NCI-H774 (cell line): Measurements from ENCODE around the gene CLIC2.
"Not testable (repeated sequence)": the region's sequence is repeated elsewhere in the genome, so short reads cannot be mapped to it uniquely, and the experiment has no call there.

Source experiments
- DNase-seq: peaks from one replicate; lab custom pipeline; 2025; lab: John Stamatoyannopoulos, UW

CLIC2 gene

DNA sequence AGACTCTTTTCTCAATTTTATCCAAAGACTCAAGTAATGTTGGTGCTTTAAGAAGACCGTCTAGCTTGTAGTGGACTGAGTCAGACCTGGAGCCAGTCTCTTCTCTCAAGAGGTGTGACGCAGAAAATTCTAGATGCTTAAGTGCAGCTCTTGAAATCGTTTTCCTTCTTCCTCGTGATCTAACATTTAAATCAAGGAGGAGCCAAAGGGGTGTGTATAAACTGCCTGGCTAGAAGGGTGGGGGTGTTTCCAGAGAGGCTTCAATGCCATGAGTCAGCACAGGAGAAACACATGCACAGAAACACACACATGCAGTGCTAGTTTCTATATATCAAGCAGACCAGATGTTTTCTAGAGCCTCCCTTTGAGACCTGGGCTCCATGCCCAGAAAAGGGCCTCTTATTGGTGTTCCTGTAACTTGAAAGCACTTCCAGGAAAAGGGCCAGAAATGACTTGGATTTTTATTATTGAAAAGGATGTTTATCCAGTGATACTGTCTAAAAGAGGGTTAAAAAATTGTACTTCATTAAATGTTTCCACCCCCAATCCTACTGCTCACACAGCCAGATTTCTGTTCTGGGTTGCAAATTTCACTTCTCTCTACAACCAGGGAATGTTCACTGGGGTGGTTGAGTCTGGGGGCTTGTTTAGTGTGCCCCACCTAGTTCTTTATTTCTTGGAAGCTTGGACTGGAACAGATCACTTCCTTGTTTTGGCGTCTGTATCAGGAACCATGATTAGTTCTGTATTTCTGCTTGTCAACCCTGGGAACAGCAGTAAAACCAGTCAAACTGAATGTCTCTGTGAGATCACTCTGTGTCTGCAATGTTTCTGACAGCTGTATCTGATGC is at the start of gene CLIC2:
Gene CLIC2, minus strand, starts transcription at position 129 of the 851 bp plus-strand sequence. CDS start 187 bp downstream, outside the sequence.
- no peak for DNase-seq

DNA sequence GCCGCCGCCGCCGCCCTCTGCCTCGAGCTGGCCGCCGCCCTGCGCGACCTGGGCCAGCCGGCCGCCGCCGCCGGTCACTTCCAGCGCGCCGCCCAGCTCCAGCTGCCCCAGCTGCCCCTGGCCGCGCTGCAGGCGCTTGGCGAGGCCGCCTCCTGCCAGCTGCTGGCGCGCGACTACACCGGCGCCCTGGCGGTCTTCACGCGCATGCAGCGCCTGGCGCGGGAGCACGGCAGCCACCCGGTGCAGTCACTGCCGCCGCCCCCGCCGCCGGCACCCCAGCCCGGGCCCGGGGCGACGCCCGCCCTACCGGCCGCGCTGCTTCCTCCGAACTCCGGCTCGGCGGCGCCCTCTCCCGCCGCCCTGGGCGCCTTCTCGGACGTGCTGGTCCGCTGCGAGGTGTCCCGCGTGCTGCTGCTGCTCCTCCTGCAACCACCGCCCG is 48.1 kb upstream of the CLIC2 start:
- DNase-seq, result not testable (repeated sequence)

DNA sequence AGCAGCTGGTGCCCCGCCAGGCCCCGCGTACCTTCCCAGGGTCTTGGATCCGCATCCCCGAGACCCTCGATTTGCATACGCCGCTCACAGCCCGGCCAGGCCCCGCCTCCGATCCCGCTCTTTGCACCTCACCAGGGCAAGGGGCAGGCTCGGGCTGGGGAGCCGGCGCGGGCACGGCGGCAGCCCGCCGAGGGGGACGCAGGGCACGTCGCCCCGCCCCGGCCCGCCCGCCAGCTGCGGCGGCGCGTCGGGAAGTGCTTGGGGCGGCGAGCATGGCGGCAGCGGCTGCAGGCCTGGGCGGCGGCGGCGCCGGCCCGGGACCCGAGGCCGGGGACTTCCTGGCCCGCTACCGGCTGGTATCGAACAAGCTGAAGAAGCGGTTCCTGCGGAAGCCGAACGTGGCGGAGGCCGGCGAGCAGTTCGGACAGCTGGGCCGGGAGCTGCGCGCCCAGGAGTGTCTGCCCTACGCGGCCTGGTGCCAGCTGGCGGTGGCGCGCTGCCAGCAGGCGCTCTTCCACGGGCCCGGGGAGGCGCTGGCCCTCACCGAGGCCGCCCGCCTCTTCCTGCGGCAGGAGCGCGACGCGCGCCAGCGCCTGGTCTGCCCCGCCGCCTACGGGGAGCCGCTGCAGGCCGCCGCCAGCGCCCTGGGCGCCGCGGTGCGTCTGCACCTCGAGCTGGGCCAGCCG is 47.6 kb upstream of the CLIC2 start, which contains the start of gene F8A2:
Gene F8A2, plus strand, starts transcription at position 253 of the 686 bp plus-strand sequence. Its CDS starts 20 bp downstream, at position 273.
- DNase-seq, result not testable (repeated sequence)

DNA sequence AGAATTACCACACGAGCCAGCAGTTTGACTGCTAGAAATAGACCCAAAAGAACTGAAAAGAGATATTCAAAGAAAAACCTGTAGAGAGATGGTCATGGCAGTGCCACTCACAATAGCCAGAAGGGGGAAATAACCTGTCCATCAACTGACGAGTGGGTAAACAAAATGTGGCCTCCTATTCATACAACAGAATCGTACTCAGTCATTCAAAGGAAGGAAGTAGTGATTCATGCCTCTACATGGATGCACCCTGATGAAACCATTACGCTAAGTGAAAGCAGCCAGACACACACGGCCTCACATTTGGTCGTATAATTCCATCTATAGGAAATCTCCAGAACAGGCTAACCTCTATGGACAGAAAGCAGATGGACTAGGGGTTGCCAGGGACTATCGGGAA is 45.4 kb upstream of the CLIC2 start:
- DNase-seq, result not testable (repeated sequence)

DNA sequence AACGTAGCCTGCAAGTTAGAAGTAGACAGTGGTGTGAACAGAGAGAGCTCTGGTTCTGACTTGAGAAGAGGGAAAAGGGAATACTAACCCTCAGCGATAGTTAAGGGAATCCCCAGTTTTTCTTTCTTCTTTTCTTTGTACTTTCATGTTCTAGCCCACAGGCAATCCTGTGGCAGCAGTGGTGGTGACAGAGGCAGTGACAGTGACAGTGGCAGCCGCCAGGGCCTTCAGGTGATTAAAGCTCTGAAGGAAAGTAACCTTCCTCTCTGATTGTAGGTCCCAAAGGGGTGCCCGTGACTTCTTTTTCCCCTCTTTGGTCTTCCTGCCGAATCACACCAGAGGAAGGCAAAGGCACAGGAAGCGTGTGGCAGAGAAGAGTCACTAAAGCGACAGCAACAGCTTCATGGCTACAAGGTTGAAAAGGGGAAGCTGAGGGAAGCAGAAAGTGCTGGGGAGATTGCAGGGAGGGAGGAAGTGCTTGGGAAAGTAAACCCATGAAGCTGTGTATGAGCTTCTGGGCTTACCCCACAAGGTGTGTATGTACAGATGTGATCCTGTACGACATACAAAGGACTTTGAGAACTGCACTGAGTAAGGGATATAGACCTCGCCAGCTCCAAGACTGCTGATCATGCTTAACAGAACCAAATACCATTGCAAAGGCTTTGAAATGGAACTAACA is 39.5 kb upstream of the CLIC2 start:
- DNase-seq, result not testable (repeated sequence)

DNA sequence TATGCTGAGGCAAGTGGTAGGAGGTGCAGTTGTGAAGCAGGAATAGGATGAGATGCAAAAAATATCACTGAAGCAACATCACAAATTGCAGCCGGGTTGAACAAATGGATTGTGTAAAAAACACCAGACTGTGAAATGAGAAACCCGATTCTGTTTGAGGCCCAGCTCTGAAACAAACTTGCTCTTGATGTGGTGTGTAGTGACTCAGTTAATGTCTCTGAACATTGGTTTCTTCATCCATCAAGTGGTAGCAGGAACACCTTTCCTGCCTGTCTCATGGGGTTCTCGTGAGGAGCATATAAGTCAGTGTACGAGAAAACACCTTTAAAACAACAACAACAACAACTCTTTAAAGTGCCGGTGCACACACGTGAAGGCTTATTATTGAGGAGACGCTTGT is 29.3 kb upstream of the CLIC2 start:
- not testable (repeated sequence) for DNase-seq

DNA sequence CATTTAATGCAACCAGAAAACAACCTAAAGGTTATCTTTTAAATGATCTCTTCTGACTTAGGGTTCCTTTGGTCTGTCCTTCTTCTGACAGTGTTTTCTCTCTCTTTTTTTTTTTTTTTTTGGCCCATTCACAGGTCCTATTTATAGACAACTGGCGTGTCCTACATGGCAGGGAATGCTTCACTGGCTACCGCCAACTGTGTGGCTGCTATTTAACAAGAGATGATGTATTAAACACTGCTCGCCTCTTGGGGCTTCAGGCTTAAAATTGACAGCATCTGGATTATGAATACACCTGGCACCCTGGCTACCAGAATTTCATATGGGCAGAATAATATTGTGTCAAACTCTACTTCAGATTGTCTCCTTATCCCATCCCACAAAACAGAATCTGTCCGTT is 15.0 kb upstream of the CLIC2 start:
- DNase-seq, result not testable (repeated sequence)

DNA sequence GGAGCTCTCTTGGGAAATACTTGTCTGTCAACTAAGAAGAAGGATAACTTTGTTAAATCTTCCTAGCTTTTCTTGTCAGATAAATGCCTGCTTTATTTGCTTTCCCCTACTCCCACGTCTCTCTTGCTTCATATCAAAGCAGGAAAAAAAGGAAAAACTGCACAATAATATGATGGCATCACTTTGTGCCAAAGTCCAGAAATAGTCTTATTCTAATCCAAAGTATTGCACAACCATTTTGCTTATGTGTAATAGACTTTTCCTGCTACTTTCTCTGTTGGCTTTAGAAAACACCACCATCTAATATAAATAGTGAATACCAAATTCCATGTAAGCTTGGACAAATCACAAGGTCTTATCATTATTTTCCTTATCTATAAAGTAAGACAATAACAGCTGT is 11.3 kb upstream of the CLIC2 start:
- DNase-seq, result not testable (repeated sequence)

DNA sequence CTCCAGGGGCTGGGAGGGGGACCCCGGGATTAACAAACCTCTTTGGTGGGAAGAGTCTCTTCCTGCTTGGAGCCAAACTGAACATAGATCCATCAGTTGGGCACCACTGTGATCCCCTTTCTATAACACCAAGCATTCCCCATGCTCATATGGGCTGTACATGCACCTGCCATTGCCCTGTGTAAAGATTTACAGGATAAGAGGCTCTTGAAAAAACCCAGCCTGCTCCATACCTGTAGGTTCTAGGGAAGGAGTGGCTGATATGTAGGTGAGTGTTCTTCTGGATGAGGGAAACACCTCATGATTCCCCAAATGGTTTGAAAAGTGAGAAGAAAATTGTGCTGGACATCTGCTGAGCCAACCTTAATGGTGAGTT is 911 bp upstream of the CLIC2 start:
- DNase-seq, result not testable (repeated sequence)

DNA sequence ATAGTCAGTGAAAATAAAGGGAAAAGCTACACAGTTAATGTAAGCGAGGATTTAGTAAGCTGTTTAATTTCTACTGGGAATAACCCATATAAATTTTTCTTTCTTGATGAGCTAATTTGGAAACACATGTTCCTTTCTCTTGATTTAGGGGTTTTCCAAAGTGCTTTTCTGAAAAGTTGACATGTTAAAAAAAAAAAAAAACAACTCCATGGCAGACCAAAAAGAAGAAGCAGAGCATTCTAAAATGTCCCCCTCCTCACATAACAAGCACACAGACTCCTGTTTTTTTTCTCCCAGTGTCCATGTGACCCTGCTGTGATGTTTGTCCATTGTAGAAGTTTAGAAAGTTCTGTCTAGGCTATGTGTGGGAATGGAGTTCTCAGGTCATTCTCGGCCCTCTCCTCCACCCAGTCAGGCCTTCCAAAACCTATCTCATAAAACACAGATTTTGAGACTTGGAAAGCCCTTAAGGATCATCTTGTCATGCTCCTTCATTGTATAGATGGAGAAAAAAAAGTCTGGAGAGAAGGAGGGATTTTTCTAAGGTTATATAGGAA is 792 bp downstream of the CLIC2 start:
- DNase-seq, result no peak

DNA sequence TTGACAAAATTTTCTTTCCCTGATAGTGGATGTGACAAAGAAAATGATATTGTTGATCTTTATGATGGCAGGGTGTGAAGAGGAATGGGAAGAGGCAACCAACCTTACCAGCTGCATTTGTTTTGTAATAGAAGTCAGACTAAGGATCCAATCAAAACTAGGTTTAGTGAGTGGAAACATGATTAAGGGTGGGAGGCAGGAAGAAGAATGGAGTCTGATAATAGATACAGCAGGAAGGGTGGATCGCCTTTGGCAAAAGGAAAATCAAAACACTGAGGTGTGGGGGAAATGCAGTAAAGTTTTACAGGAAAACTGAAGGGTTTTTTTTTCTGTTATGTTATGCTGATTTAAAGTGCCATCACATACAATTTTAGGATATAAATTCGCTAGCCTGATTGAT is 3.4 kb downstream of the CLIC2 start:
- DNase-seq, result no peak

DNA sequence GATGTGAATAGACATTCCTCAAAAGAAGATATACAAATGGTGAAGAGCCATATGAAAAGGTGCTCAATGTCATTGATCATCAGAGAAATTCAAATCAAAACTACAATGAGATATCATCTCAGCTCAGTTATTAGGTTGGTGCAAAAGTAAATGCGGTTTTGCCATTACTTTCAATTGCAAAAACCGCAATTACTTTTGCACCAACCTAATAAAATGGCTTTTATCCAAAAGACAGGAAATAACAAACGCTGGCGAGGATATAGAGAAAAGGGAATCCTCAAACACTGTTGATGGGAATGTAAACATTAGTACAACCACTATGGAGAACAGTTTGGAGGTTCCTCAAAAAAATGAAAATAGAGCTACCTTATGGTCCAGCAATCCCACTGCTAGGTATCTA is 5.1 kb downstream of the CLIC2 start:
- no peak for DNase-seq

DNA sequence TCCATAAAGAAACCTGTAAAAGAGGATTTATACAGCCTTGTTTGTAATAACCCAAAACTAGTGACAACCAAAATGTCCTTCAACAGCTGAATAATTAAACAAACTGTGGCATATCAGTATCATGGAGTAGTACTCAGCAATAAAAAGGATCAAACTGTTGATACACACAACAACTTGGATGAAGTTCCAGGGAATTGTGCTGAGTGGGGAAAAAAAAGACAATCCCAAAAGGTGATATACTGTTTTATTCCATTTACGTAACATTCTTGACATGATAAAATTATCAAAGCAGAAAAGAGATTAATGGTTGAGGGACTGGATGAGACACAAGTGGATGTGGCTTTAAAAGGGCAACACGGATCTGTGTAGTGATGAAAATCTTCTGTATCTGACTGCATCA is 7.8 kb downstream of the CLIC2 start:
- no peak for DNase-seq

DNA sequence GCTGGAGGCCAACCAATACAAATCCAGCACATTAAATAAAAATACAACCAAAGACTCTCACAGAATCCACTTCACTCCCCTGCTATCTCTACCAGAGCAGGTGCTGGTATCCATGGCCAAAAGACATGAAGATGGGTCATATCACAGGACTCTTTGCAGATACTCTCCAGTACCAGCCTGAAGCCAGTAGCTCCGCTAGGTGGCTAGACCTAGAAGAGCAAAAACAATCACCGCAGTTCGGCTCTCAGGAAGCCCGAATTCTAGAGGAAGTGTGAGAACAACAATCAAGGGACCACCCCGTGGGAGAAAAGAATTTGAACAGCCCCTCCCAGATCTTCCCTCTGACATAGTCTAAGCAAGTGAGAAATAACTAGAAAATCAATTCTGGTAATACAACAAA is 20.2 kb downstream of the CLIC2 start:
- DNase-seq, result no peak

DNA sequence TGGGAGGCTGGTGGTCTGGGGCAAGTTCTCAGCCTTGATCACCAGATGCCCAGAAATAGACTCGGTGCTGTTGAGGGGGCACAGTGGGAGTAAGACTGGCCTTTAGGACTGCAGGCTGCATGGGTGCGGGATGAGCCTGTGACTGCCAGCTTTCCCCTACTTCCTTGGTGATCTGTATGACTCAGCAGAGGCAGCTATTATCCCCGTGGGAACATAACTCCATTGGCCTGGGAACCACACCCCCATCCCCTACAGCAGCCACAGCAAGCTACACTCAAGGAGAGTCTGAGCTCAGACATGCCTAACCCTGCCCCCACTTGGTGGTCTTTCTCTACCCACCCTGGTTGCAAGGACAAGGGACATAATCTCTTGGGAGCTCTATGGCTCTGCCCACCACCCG is 20.6 kb downstream of the CLIC2 start:
- no peak for DNase-seq

DNA sequence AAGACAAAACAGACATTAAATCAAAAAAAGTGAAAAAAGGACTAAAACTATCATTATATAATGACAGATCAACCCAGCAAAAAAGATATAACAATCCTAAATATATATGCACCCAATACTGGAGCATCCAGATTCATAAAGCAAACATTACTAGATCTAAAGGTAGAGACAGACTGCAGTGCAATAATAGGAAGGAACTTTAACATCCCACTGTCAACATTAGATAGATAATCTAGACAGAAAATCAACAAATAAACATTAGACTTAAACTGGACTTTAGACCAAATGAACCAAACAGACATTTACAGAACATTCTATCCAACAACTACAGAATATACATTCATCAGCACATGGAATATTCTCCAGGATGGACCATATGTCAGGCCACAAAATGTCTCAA is 40.6 kb downstream of the CLIC2 start:
- DNase-seq, result no peak

DNA sequence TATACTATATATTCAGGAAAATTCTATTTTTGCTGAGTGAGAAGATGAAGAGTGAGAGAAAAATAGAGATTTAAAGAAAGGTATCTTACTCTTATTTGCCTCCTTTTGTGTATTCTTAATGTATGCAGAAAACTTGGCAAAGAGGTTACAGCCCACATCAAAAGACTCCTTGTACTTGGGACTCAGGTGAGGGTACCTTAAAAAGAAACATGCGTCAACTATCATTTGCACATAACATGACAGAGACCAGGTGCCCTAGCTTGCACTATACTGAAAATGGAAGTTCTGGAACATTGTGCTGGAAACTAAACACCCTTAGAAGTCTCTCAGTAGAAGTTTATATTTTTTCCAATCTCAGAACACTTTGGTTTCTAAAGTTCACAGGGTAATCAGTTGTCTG is 54.5 kb downstream of the CLIC2 start:
- no peak for DNase-seq

DNA sequence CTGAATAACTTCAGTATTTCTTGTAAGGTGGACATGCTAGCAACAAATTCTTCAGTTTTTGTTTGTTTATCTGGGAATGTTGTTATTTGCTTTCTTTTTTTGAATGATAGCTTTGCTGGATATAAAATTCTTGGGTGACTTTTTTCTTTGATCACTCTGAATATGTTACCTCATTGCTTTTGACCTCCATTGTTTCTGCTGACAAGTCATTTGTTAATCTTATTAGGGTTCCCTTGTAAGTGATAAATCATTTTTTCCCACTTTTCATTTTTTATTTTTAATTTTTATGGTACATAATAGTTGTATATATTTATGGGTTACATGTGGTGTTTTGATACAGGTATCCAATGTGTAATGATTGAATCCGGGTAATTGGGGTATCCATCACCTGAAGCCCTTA is 63.4 kb downstream of the CLIC2 start:
- DNase-seq, result no peak

DNA sequence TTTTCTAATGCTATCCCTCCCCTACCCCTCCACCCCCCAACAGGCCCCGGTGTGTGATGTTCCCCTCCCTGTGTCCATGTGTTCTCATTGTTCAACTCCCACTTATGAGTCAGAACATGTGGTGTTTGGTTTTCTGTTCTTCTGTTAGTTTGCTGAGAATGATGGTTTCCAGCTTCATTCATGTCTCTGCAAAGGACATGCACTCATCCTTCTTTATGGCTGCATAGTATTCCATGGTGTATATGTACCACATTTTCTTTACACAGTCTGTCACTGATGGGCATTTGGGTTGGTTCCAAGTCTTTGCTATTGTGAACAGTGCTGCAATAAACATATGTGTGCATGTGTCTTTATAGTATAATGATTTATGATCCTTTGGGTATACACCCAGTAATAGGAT is 66.4 kb downstream of the CLIC2 start:
- not testable (repeated sequence) for DNase-seq

DNA sequence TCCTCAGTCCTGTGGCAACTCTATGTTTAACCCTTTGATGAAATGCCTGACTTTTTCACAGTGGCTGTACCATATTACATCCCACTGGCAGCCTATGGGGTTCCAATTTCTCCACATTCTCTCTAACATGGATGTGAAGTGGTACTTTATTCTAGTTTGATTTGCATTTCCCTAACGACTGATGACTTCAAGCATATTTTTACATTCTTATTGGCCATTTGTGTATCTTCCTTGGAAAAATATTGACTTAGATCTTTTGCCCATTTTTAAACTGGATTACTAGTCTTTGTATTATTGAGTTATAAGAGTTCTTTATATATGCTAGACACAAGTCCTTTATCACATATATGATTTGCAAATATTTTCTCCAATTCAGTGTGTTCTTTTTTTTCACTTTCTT is 68.0 kb downstream of the CLIC2 start:
- no peak for DNase-seq

DNA sequence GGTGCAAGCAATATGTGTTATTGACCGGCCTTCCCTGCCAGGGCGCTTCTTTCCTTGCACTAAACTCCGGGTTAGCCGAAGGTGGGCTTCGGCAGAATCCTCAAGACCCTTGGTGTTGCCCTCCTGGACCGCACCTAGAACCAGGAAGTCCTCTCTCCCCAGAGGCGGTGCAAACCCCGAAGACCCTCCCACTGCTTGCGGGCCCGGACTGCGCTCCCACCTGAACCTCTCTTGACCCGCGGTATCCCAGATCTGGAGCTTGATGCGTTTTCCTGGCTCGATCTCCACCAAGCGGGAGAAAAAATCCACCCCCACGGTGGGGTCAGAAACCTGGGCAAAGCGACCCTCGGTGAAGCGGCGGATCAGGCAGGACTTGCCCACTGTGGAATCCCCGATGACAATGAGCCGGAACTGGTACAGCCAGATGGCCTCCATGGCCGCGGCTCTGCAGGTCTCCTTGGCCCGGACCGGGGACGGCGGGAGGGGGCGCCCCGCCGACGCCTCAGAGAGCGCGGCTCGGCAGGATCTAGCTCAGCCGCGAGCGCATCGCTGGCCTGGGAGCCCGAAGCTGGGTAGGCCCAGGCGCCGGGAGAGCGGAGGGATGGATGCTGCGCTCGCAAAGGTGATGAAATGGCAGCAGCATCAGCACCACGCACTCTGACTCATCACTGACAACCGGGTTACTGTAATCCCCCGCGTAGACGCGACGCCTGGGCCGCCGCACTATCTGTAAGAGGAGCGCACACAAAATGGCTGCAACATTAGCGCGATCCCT is 70.4 kb downstream of the CLIC2 start, which contains the start of gene RAB39B:
Gene RAB39B, minus strand, starts transcription at position 638 of the 775 bp plus-strand sequence. Its CDS starts 203 bp downstream, at position 435.
- DNase-seq, result peak; percentile 62
